OCI-LY3 (cell line): ENCODE results near the gene SPTBN4.

Experiments
- CTCF ChIP-seq: fragments of 200-600, 300-600 bp; sonication (generic); IDR thresholded peaks from 2 replicates; pipeline ENCODE4 v1.5.1; 2014; ENCODE audit warnings: antibody characterized with exemption, low read length, low read depth
- EZH2phosphoT487 ChIP-seq: fragments of 200-600 bp; shearing (Covaris generic); IDR thresholded peaks from 2 replicates; pipeline ENCODE4 v1.6.1; 2018; ENCODE audit warnings: antibody characterized with exemption, mixed run types, low read depth

DNA sequence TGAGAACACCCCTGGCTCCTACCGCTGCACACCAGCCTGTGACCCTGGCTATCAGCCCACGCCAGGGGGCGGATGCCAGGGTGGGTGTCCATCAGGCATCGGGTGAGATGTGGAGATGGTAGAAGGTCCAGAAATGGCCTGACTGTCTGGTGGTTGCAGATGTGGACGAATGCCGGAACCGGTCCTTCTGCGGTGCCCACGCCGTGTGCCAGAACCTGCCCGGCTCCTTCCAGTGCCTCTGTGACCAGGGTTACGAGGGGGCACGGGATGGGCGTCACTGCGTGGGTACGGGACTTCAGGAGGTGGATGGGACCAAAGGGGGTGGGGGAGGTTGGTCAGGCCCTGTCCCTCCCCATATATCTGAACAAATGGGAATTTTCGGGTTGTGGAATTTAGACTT is 150.1 kb downstream of the SPTBN4 start:
- TF ChIP-seq CTCF, result no peak
- no peak for TF ChIP-seq EZH2phosphoT487
